ENCODE data around the gene ACTL10. TPM values are rescaled to one million over a fixed set of nuclear protein-coding genes. Genes with fewer than 3 reads are reported as not detected.

Gene ACTL10
- total RNA-seq, 1 experiment from 2014 or later: 1.3 TPM

DNA sequence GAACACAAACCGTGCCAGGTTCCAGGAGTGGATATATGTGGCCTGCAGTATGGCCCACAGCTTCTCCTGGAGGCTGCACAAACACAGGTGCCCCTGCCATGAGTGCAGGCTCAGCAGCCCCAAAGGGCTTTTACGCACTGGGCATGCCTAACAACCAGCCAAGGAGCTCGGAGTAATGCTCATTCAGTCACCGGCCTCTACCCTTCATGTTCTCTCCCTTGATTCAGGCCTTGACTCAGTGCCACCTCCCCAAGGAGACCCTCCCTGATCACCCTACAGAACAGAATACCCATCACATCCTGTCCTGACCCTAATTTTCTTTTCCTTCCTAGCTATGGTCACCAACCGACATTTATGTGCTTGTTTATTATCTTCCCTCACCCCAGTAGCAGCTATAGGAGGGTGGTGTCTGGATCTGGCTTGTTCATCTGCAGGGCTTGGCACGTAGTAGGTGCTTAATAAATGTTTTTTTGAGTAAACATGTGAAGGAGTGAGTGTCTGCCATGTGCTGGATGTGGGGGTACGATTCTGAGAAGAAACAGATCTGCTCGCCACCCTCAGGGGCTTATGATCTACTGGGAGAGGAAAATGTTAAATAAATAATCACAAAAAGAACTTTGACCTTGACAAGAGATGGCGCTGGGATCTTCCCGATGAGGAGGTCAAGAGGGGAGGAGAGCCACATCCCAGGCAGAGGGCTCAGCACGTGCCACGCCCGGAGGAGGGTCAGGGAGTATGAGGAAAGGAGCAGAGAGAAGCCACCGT, 44.1 kb downstream of the ACTL10 start (continued):
- no peak for TF ChIP-seq IRF2 (CRISPR knock-in tag; IDR thresholded peaks at IDR 0.05; ENCODE audit: borderline replicate concordance, low read depth)
- no peak for TF ChIP-seq FOXP1 (CRISPR knock-in tag; IDR thresholded peaks at IDR 0.05; ENCODE audit: borderline replicate concordance)
- TF ChIP-seq, protein P1, sequence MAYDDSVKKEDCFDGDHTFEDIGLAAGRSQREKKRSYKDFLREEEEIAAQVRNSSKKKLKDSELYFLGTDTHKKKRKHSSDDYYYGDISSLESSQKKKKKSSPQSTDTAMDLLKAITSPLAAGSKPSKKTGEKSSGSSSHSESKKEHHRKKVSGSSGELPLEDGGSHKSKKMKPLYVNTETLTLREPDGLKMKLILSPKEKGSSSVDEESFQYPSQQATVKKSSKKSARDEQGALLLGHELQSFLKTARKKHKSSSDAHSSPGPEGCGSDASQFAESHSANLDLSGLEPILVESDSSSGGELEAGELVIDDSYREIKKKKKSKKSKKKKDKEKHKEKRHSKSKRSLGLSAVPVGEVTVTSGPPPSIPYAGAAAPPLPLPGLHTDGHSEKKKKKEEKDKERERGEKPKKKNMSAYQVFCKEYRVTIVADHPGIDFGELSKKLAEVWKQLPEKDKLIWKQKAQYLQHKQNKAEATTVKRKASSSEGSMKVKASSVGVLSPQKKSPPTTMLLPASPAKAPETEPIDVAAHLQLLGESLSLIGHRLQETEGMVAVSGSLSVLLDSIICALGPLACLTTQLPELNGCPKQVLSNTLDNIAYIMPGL (CRISPR knock-in tag; IDR thresholded peaks at IDR 0.05): no peak
- no peak for TF ChIP-seq CREB1 (CRISPR knock-in tag; IDR thresholded peaks at IDR 0.05)
- no peak for TF ChIP-seq MXD4 (CRISPR knock-in tag; IDR thresholded peaks at IDR 0.05; ENCODE audit: borderline replicate concordance)

DNA sequence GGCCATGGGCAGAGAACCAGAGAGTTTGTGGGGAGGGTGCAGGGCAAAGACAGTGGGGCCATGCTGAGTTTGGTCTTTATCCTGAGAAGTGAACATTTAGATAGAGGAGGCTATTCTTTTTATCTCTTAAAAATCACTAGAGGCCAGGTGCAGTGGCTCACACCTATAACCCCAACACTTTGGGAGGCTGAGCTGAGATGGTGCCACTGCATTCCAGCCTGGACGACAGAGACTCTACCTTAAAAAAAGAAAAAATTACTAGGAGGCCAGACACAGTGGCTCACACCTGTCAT, 44.6 kb downstream of the ACTL10 start:
- no peak for DNase-seq (ENCODE audit: low spot score)
- Mint-ChIP-seq H3K4me1 (peaks cover 10% of the 10 kb centered on the region), H3K27ac (peak overlapping the region; percentile 40), H3K9me3 (no peaks in the 10 kb centered on the region), H3K27me3 (ENCODE audit: low read depth) (no peaks in the 10 kb centered on the region; the same call in 1 of the 2 replicates), H3K4me3 (no peak overlapping the region), H3K36me3 (no peaks in the 10 kb centered on the region)
- CTCF ChIA-PET: no interaction called here
- ATAC-seq: no peak
- TF ChIP-seq, protein P2, sequence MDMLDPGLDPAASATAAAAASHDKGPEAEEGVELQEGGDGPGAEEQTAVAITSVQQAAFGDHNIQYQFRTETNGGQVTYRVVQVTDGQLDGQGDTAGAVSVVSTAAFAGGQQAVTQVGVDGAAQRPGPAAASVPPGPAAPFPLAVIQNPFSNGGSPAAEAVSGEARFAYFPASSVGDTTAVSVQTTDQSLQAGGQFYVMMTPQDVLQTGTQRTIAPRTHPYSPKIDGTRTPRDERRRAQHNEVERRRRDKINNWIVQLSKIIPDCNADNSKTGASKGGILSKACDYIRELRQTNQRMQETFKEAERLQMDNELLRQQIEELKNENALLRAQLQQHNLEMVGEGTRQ (CRISPR knock-in tag; IDR thresholded peaks at IDR 0.05): no peak
- TF ChIP-seq ZNF671 (CRISPR knock-in tag; IDR thresholded peaks at IDR 0.05): no peak
- no peak for TF ChIP-seq ETV6 (CRISPR knock-in tag; IDR thresholded peaks at IDR 0.05)
- no peak for TF ChIP-seq RELA (CRISPR knock-in tag; IDR thresholded peaks at IDR 0.05; ENCODE audit: borderline replicate concordance)
- TF ChIP-seq, protein P3, sequence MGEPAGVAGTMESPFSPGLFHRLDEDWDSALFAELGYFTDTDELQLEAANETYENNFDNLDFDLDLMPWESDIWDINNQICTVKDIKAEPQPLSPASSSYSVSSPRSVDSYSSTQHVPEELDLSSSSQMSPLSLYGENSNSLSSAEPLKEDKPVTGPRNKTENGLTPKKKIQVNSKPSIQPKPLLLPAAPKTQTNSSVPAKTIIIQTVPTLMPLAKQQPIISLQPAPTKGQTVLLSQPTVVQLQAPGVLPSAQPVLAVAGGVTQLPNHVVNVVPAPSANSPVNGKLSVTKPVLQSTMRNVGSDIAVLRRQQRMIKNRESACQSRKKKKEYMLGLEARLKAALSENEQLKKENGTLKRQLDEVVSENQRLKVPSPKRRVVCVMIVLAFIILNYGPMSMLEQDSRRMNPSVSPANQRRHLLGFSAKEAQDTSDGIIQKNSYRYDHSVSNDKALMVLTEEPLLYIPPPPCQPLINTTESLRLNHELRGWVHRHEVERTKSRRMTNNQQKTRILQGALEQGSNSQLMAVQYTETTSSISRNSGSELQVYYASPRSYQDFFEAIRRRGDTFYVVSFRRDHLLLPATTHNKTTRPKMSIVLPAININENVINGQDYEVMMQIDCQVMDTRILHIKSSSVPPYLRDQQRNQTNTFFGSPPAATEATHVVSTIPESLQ (CRISPR knock-in tag; IDR thresholded peaks at IDR 0.05): no peak
- POLR2A ChIA-PET: no interaction called here

DNA sequence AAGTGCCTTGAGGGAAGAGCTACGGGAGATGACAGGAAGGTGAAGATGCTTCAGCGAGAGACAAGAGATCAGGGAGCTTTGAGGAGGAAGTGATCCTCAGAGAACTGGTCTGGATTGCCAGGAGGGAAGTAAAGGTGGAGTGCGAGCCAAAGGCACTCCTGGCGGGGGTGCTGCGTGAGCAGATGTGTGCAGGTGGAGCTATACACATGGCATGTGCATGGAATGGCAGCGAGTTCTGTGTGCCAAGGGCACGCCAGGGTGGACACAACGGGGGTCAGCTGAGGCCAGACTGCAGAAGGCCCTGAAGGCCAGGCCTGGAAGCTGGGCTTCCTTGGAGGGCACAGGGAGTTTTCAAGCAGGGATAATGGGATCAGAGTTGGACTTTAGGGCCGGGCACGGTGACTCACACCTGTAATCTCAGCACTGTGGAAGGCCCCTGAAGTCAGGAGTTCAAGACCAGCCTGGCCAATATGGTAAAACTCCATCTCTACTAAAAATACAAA, 47.2 kb downstream of the ACTL10 start:
- ATAC-seq (no peak), DNase-seq (ENCODE audit: low spot score) (no peak)
- CTCF ChIA-PET: interaction anchor here (0.6 kb wide), 1 partner anchor 951 kb away, joined by 3 read pairs; no protein-coding TSS in a partner anchor
- no peaks in the 10 kb centered on the region for H3K9me3 Mint-ChIP-seq
- H3K27me3 Mint-ChIP-seq (ENCODE audit: low read depth): no peaks in the 10 kb centered on the region; the same call in 1 of the 2 replicates
- H3K4me1 Mint-ChIP-seq: peaks cover 10% of the 10 kb centered on the region
- POLR2A ChIA-PET: no interaction called here
- H3K36me3 Mint-ChIP-seq: no peaks in the 10 kb centered on the region
- TF ChIP-seq NR3C1 (CRISPR knock-in tag; conservative IDR thresholded peaks at IDR 0.05; ENCODE audit: low read depth): no peak
- no peak overlapping the region for H3K4me3 Mint-ChIP-seq
- H3K27ac Mint-ChIP-seq: no peak overlapping the region

DNA sequence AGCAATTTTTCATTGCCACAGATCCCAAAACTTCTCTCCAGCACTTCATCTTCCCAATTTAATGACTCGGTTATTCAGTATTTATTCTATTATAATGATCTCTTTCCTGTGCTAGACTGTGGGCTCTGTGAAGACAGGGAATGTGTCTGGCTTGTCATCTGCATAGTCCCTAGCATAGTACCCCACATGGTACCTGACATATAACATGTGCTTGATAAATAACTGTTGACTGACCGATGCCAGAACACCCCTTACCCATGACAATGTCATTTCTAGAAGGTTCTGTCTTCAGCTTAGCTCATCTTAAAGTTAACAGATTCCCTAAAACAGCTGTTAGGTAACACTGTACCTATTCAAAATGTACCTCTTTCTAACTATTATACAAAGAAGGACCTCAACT, 49.8 kb downstream of the ACTL10 start:
- H3K4me3 Mint-ChIP-seq: no peak overlapping the region
- peaks cover 2% of the 10 kb centered on the region; the same call in 1 of the 2 replicates for H3K36me3 Mint-ChIP-seq
- POLR2A ChIA-PET: no interaction called here
- H3K9me3 Mint-ChIP-seq: peaks cover 7% of the 10 kb centered on the region
- peak overlapping the region; percentile 22; the same call in 1 of the 2 replicates for H3K27ac Mint-ChIP-seq
- peaks cover 6% of the 10 kb centered on the region; the same call in 1 of the 2 replicates for H3K27me3 Mint-ChIP-seq (ENCODE audit: low read depth)
- no peak for DNase-seq (ENCODE audit: low spot score)
- no peak for ATAC-seq
- peaks cover 4% of the 10 kb centered on the region for H3K4me1 Mint-ChIP-seq
- no peak for TF ChIP-seq SOX15 (CRISPR knock-in tag; IDR thresholded peaks at IDR 0.05)
- no peak for TF ChIP-seq NR2C2 (CRISPR knock-in tag; IDR thresholded peaks at IDR 0.05)
- CTCF ChIA-PET: interaction anchor here (1.8 kb wide), 1 partner anchor 49 kb away, joined by 4 read pairs; no protein-coding TSS in a partner anchor

Other genes with a start within 250 kb of the ACTL10 start
- gene SNTA1, start 223.2 kb upstream of the ACTL10 start, total RNA-seq (2021): 5.3 to 6.3 TPM (median 6.2 TPM) in 3 replicates
- gene CBFA2T2, start 176.8 kb upstream of the ACTL10 start, total RNA-seq (2021): 22.1 to 23.8 TPM (median 23.5 TPM) in 3 replicates
- 0.09 to 0.21 TPM (median 0.14 TPM) in 3 replicates for gene C20orf144, start 4.6 kb upstream of the ACTL10 start, total RNA-seq (2021)
- 29.3 to 38.0 TPM (median 29.7 TPM) in 3 replicates for gene NECAB3, start 7.5 kb downstream of the ACTL10 start, total RNA-seq (2021)
- gene E2F1, start 19.4 kb downstream of the ACTL10 start, total RNA-seq (2021): 34.2 to 44.2 TPM (median 34.5 TPM) in 3 replicates
- gene PXMP4, start 53.4 kb downstream of the ACTL10 start, total RNA-seq (2021): 3.3 to 6.0 TPM (median 5.8 TPM) in 3 replicates
- 7.8 to 9.6 TPM (median 8.0 TPM) in 3 replicates for gene ZNF341, start 65.1 kb downstream of the ACTL10 start, total RNA-seq (2021)
- gene CHMP4B, start 144.4 kb downstream of the ACTL10 start, total RNA-seq (2021): 65.4 to 72.5 TPM (median 66.1 TPM) in 3 replicates

All from WTC11 (cell line).